Omental fat pad (tissue), 4 donors: ENCODE results near the gene TEX29. TPM values are rescaled to one million over a fixed set of nuclear protein-coding genes. Genes with fewer than 3 reads are reported as not detected.

ENCODE experiments used
- ATAC-seq: fragments of 150-250 bp; one replicate; pipeline ENCODE4 v1.9.1; 2016; ENCODE audit warnings: mild to moderate bottlenecking, moderate library complexity; ENCODE audit not compliant: low FRiP score
- DNase-seq: peaks from one replicate; pipeline ENCODE4 v3.0.0-alpha.2; 2019; ENCODE audit warnings: low spot score
- CTCF ChIP-seq, 3 donors: fragments of 450-650 bp; IDR thresholded peaks; one replicate each; pipeline ENCODE4 v1.5.1; 2016 to 2017; ENCODE audit warnings: antibody characterized with exemption in 3 of 3, mild to moderate bottlenecking in 3 of 3, moderate library complexity in 2 of 3
- total RNA-seq, 4 donors: library from RNA; depleted of rRNA; stranded (reverse); fragments of >200 nt; gene quantifications; one replicate each; pipeline ENCODE4 v1.1.0, GENCODE V29; 2016

Gene TEX29
- total RNA-seq, 4 donors from 2014 or later, result 0.94 TPM; not detected in 3

- no peak for TF ChIP-seq CTCF (IDR thresholded peaks at IDR 0.05)
- DNase-seq (no peak), ATAC-seq (no peak)
Observed at GRCh38 chr13:111318386-111318785, 2.1 kb upstream of the TEX29 start.

- no peak for DNase-seq
- TF ChIP-seq CTCF (IDR thresholded peaks at IDR 0.05), result no peak
- no peak for ATAC-seq
Observed at GRCh38 chr13:111319521-111319920, 921 bp upstream of the TEX29 start.

GRCh38 chr13:111322001-111322915 is 1.8 kb downstream of the TEX29 start:
- ATAC-seq (no peak), DNase-seq (no peak)
- TF ChIP-seq CTCF (IDR thresholded peaks at IDR 0.05), result no peak

- no peak for TF ChIP-seq CTCF (IDR thresholded peaks at IDR 0.05)
- ATAC-seq, result no peak
- DNase-seq, result no peak
Observed at GRCh38 chr13:111322916-111323331, 2.5 kb downstream of the TEX29 start.

GRCh38 chr13:111323549-111323948 is 3.1 kb downstream of the TEX29 start:
- TF ChIP-seq CTCF (IDR thresholded peaks at IDR 0.05), result no peak
- ATAC-seq (no peak), DNase-seq (no peak)

- DNase-seq, result no peak
Observed at GRCh38 chr13:111323950-111324651, 3.7 kb downstream of the TEX29 start.

More at GRCh38 chr13:111323950-111324651, 3.7 kb downstream of the TEX29 start:
- TF ChIP-seq CTCF (IDR thresholded peaks at IDR 0.05), result no peak
- no peak for ATAC-seq
